ENCODE measurements around the gene LRRC8D.

The LRRC8D gene

GRCh38 chr1:89897347-89898133, 76.7 kb downstream of the LRRC8D start:
- no peak for DNase-seq

GRCh38 chr1:89898150-89898549, 77.3 kb downstream of the LRRC8D start:
- DNase-seq, result no peak

- DNase-seq, result no peak
Observed at GRCh38 chr1:89898695-89899470, 78.1 kb downstream of the LRRC8D start.

- DNase-seq, result no peak
Observed at GRCh38 chr1:89900323-89900722, 79.5 kb downstream of the LRRC8D start.

GRCh38 chr1:89900791-89901708, 80.2 kb downstream of the LRRC8D start:
- DNase-seq, result no peak

- DNase-seq, result no peak
Observed at GRCh38 chr1:89901957-89902669, 81.3 kb downstream of the LRRC8D start.

- no peak for DNase-seq
Observed at GRCh38 chr1:89903550-89903949, 82.7 kb downstream of the LRRC8D start.

GRCh38 chr1:89904219-89904980, 83.6 kb downstream of the LRRC8D start:
- DNase-seq, result no peak

GRCh38 chr1:89905395-89906058, 84.7 kb downstream of the LRRC8D start:
- no peak for DNase-seq

GRCh38 chr1:89906088-89906487, 85.3 kb downstream of the LRRC8D start:
- DNase-seq, result no peak

GRCh38 chr1:89907727-89908212, 86.9 kb downstream of the LRRC8D start:
- DNase-seq, result no peak

GRCh38 chr1:89908273-89908671, 87.4 kb downstream of the LRRC8D start:
- no peak for DNase-seq

GRCh38 chr1:89908672-89909436, 88.0 kb downstream of the LRRC8D start:
- DNase-seq, result no peak

- no peak for DNase-seq
Observed at GRCh38 chr1:89910268-89910667, 89.4 kb downstream of the LRRC8D start.

GRCh38 chr1:89910780-89911179, 89.9 kb downstream of the LRRC8D start:
- no peak for DNase-seq

GRCh38 chr1:89911191-89911991, 90.6 kb downstream of the LRRC8D start:
- no peak for DNase-seq

GRCh38 chr1:89912073-89912472, 91.2 kb downstream of the LRRC8D start:
- no peak for DNase-seq

GRCh38 chr1:89913353-89914095, 92.7 kb downstream of the LRRC8D start:
- DNase-seq, result no peak

GRCh38 chr1:89917353-89917752, 96.5 kb downstream of the LRRC8D start:
- no peak for DNase-seq
